KBM-7 (cell line): ENCODE measurements around the gene ARRB1.
"Not testable (repeated sequence)": the region's sequence is repeated elsewhere in the genome, so short reads cannot be mapped to it uniquely, and the experiment has no call there.

Experiments
- DNase-seq: peaks from one replicate; pipeline ENCODE4 v3.0.0-alpha.2; 2015
- in situ Hi-C: fragments of 300-500 bp; cut with MboI; formaldehyde crosslinking; loops from 2 replicates; pipeline ENCODE4 v1.14.3; 2020; ENCODE audit warnings: low sequenced_read_pairs, low pct_unique_long_range_greater_than_20kb, mixed read lengths

ARRB1 gene

DNA sequence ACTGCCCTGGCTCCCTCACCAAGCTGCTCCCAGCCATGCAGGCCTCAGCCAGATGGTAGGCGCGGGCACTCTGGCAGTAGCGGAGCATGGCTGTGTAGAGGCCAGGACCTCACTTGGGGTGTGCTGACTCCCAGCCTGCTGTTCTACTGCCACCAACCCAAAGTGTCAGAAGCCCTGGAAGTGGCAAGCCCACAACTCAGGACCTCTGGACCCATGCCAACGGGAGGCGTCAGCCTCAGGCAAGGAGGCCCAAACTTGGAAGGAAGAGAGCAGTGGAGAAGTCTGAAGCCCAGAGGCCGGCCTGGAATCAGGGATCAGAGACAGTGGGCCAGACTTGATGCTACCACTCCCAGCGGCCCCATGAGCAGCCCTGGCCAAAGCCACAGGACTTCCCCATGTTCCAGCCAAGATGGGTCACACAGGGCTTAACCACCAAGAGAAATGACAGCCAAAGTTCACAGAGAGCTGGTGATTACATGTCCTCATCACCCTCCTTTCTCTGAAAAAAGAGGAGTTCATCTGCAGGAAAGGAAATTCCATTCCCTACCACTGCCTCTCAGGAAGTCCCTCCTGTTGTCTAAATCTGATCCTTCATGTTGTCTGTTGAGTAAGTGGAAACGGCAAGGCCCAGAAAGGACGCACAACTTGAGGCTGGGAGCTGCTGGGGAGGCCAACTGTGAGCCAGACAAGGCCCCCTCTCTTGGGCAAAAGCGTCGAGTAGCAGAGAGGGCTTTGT, 4.4 kb downstream of the ARRB1 start:
- DNase-seq, result no peak

DNA sequence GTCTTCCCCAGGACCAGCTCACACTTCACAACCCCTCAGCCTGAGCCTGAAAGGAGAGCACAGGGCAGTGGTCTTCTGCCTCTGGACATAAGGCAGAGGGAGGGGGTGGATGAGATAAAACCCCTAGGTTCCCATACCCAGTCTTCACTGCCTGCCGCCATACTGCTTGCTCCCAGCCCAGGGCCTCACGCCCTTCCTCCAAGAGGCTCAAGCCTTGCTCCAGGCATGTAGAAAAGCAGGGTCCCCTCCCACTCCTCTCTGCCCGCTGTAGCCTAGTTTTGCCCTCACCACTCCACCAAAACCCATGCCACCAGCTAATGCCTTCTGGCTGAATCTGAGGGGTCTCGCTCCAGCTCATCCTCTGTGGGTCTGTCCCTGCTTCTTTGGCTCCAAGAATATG, 5.2 kb downstream of the ARRB1 start:
- in situ Hi-C loops, result no loop called here
- no peak for DNase-seq

More for the DNA sequence above, 4.4 kb downstream of the ARRB1 start:
- in situ Hi-C loops, result no loop called here

DNA sequence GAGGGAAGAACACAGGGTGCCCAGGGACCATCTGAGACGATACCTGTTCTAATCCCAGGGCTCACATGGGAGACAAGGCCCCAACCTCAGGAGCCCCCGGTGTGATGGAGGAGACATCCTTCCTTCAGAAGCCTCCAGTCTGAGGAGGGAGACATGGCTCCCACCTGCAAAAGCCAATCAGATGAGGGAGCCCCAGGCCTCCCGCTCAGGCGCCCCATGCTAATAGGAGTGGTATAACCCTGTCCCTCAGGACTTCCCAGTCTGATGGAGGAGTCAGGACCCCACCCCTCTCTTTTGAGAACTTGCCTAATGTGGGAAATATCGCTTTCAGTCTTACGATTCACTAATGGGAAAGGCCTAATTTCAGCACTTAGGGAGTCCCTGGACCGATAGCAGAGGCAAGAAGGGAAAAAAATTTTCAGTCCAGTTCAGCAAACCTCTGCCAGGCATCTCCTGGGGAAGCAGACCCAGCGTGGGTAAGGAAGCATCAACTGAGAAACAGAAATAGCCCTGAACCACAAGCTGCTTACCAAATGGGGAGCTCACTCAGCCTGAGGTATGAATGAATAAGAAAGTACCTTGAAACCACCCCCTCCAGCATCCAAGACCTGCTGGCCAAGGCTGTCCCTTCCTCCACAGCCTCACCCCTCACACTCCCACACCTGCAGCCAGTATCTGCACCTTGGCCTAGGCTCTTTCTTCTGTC, 5.9 kb downstream of the ARRB1 start:
- in situ Hi-C loops, result no loop called here
- no peak for DNase-seq

DNA sequence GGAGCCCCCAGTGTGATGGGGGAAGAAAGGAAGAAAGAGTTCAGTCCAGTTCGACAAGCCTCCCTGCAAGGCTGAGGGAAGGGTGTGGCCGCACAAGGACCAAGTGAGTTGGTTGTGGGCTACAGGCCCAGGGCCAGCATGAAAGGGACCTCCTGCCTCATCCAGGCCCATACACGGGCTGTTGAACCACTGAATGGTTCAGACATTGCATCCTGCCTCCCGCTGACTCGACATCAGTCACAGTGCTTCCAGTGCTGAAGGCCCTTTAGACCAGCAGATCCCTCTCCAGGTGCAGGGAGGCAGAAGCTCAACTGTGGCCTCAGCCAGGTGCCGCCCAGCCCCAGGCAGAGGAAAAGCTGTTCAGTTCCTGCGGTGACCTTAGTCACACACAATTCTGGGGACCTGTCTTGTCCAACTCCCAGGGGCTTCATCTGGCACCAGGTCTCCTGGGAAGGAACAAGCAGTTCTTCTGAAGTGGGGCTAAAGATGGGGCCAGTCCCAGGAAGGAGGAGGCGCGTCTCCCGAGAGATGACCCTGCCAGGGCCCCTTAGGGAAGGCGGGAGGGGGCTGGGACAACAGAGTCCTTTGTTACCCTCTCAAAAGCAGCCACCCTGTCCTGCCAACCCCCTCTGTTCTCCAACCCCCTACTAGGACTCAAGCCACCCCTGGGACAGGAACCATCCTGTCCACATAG, 6.6 kb downstream of the ARRB1 start:
- DNase-seq, result no peak
- in situ Hi-C loops, result no loop called here

DNA sequence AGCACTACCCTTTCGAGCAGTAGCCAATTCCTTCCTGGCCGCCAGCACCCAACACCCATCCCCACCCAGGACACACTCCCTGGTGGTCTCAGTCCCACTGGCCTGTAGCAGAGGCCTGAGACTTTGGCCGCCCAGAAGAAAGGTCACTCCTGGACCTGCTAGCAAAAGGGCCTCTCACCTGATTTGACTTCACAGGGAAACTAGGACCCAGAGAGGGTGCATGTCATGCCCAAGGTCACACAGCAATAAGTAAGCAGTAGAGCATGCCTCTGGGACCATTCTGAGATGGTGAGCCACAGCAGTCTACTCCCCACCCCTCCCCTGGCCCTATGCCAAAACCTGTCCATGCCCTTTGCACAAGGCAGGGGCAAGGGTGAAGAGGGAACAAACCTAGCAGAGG, 7.3 kb downstream of the ARRB1 start:
- in situ Hi-C loops, result no loop called here
- DNase-seq, result no peak

DNA sequence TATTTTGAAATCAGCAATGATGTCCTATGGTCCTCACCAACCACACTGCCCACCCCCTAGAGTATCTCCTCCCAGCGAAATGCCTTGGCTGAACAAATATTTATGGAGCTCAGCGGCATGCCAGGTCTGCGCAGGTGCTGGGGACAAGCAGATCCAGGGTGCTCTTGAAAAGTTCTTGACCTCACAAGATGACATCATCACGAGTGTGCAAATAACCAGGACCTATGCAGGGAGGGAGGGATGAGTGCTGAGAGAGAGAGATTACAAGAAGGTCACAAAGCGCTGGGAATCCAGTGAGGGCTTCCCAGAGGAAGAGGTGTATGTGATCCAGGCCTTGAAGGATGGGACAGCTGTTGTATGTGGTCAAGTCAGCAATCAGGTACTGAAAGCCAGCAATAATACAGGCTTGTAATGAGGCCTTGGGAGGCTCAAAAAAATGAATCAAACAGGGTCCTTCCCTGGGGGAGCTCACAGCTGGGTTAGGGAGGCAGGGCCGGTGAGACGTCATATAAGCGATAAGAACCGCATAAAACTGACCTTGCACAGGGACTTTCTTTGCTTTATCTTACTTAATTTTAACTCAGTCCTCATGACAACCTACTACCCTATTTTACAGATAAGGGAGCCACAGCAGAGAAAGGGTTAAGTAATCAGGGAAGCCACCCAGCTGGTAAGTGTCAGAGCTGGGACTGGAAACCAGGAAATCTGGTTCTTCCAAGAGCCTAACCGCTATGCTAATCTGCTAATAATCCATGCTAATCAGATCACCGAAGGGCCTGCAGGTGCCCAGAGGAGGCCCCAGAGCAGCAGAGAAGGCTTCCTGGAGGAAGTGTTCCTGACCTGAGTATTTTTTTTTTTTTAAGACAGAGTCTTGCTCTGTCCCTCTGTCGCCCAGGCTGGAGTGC, 8.2 kb downstream of the ARRB1 start:
- in situ Hi-C loops, result no loop called here
- DNase-seq, result no peak

DNA sequence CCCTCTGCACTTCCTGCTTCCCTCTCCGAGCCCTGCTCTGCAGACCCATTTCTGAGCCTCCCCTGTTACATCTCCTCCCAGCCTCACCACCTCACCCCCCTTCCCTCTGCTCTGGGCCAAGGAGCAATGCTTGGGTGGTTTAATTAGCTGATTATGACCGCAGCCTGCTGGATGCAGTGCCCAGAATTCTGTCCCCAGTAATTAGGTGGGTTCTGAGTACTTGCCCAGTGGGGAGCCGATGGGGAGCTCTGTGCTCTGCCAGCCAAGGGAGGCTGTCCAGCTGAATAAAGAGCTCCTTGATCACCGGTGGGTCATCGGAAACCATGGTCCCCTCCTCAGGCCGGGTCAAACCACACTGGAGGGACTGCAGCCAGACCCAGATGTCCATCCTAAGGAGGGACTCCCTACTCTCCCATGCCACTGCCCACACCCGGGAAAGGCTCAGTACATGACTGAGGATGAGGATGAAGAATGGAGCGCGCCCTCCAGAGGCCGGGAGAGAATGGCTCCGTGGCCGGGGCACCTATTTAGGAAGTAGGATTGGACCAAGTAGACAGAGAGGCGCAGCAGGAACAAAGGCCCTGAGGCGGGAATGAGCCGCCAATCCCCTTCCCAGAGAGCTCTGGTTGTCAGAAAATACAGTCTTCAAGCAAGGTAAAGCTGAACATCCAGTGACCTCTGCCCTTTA, 9.1 kb downstream of the ARRB1 start:
- in situ Hi-C loops, result no loop called here
- no peak for DNase-seq

DNA sequence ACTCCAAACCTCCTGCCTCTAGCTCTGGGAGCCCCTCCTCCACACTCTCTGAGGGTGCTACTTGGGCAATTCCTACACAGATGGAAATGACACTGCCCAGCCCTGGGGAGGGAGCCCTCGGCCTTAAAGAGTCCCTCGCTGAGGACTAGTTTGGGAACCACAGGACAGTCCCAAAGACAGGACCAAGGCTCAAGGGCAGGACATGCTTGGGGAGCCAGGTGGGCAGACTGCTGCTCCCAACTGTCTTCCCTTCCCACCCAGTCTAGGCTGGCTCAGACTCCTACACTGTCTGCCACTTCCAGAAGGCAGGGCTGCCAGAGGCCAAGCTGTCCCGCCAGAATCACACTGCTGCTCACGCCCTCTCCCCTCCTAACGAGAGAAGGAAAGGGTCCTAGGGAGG, 9.8 kb downstream of the ARRB1 start:
- no peak for DNase-seq

DNA sequence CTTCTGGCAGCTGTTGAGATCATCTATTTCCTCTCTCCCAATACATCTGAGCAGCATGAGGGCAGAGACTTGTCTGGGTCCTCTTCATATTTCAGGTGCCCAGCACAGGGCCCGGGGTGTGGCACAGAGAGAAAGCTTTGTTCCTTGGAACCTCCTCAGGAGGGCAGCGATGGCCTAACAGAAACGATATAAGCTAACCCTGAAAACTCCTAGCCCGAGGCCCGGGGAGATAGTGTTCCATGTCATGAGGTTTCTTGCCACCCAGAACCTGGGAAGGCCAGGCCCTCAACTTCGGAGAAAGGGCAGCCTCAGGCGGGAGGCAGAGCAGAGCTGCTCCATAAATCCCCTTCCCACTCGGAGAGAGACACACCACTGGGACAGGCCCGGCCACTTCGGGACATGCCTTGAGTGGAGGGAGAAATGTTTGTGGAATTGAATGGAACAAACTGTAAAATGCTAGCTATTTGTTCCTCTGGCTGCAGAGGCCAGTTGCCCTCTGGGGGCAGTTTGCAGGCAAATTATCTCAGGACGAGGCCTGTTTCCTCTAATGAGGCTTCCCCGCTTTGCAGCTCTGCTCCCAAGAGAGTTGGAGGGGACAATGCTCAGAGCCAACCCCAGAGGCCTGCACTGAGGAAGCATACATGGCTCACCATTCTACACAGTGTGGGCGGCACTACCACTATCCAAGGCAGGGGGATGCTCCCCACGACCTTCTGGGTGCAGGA, 11.6 kb downstream of the ARRB1 start:
- no peak for DNase-seq

More for the DNA sequence above, 9.8 kb downstream of the ARRB1 start:
- in situ Hi-C loops, result no loop called here

DNA sequence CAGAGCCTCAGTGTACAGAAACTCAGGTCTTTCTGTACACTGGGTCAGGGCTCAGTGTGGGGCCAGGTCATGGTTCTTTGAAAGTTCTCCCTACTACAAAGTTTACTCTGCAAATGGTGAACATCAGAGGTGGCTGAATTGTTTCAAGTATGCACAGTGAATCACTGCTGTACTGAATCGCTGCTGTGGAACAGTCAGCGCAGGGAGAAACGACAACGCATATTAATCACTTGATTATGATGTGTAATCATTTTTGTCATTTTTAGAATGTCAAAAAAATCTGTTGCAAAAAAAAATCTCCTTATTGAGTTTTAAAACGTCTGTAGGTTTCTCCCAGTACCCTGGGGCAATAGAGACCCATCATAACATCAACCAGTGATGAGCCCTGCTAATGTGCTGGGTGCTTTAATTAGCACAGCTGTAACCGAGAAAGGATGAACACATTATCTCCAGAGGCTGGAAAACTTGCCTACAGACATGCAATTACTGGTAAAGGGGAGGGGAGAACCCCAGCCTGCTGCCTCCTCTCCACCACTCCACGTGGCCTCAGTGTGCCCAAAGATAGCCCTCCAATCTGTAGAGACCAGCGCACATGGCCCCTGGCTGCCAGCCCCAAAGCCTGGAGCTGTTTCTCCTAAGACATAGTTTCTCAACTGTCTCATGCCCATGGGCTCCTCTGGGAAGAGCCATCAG, 12.8 kb downstream of the ARRB1 start:
- DNase-seq, result no peak
- in situ Hi-C loops, result loop anchor here (10.0 kb wide), 1 partner anchor 46 kb away; no protein-coding TSS in a partner anchor

More for the DNA sequence above, 11.6 kb downstream of the ARRB1 start:
- in situ Hi-C loops, result loop anchor here (10.0 kb wide), 1 partner anchor 45 kb away; no protein-coding TSS in a partner anchor

DNA sequence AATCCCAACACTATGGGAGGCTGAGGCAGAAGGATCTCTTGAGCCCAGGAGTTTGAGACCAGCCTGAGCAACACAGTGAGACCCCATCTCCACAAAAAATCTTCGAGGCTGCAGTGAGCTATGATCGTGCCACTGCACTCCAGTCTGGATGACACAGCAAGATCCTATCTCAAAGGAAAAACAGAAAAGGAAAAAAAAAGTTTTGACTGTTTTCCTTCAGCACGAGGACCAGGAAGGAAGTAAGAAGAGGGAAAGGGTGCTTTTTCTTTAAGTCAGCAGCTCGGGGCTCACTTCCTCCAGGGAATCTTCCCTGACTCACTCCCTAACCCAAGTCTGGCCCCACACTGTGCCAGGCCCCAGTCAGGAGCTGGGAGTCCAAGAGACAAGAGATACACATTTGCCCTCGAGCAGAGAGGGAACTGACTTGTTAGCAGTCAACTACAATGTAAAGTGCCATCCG, 14.2 kb downstream of the ARRB1 start:
- in situ Hi-C loops, result loop anchor here (10.0 kb wide), 1 partner anchor 48 kb away; no protein-coding TSS in a partner anchor
- DNase-seq, result no peak

DNA sequence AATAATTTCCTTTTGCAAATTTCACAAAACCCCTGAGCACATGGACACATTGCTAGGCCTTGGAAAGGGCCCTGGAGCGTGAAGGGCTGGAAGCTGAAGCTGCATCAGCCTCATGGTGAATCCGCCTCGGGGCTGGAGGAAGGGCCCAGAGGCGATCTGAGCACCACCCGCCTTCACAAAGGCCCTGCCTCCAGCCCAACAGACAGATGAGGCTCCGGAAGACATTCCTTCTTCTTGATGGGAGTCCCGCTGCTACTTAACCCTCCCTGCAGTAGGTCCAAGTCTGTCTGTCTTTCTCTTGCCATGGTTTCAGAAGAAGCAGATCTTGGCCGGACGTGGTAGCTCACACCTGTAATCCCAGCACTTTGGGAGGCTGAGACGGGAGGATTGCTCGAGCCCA, 16.5 kb downstream of the ARRB1 start:
- DNase-seq, result no peak
- in situ Hi-C loops, result loop anchor here (10.0 kb wide), 1 partner anchor 50 kb away; no protein-coding TSS in a partner anchor

DNA sequence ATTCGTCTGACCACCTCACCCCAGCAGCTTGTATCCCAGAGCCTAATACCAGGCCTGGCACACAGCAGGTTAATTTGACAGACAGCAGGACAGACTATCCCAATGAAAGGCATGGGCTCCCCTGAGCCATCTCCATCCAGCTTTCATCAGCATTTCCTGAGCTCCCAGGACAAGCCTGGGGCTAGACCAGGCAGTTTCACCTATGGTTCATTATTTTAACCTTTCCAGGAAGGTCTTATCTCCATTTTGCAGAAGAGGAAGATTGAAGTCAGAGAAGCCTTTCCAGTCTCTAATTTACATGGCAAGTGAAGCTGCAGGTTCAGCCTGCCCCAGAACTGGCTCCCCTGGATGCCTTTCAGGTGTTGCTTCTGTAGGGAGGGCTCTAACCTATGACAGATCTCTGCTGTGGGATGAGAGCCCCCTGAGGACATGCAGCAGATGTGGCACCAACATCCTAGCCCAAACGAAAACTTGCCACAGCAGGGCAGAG, 17.0 kb downstream of the ARRB1 start:
- in situ Hi-C loops, result loop anchor here (10.0 kb wide), 1 partner anchor 50 kb away; no protein-coding TSS in a partner anchor
- DNase-seq, result no peak

DNA sequence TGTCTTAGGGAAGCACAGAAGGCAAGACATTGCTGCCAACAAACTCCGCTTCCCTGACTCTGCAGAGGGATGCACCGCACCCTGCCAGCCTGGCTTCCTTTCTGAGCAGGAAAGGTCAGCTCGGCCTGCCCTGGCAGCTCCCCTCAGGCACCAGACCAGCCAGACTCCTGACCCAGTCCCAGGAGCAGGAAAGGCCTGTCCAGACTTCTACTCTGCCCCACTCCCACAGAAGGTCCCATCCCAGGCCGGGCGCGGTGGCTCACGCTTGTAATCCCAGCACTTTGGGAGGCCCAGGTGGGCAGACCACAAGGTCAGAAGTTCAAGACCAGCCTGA, 17.7 kb downstream of the ARRB1 start:
- in situ Hi-C loops, result loop anchor here (10.0 kb wide), 1 partner anchor 51 kb away; no protein-coding TSS in a partner anchor
- no peak for DNase-seq

DNA sequence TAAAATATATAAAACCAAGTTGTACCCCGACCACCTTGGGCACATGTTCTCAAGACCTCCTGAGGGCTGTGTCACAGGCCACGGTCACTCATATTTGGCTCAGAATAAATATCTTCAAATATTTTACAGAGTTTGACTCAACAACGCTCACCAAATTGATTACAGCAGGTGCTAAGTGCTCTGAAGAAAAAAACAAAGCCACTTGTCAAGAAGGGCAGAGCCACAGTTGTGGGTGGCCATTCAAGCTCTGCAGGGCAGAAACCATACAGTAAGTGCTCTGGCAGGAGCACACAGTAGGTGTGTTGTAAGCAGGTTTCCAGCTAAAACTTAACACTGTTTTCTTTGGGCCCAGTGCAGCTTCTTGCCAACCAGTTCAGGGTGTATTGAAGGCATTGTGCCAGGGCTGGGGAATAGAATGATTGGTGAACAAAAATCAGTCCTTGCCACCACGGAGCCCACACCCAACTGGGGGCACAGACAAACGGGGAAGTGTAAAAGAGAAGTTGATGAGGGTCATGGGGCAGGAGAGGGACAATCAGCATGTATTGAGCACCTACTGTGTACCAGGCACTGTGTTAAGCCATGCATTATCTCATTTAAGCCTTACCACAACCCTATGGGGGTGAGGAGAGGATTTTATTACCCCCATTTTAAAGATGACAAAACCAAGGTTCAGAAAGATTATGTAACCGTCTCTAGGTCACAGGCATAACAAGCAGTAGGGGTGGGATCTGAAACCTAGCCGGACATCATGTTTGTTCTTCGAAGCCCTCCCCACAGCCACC, 18.2 kb downstream of the ARRB1 start:
- in situ Hi-C loops, result loop anchor here (10.0 kb wide), 1 partner anchor 52 kb away; no protein-coding TSS in a partner anchor
- no peak for DNase-seq

DNA sequence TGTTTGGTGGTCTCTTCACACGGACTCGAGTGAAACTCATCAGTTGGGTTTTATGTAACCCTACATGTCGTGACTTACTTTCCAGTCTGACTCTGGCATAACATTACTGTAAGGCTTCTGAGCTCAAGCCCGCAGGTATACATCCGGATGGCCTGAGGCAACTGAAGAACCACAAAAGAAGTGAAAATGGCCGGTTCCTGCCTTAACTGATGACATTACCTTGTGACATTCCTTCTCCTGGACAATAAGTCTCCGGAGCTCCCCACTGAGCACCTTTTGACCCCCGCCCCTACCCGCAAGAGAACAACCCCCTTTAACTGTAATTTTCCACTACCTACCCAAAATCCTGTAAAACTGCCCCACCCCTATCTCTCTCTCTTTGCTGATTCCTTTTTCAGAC, 19.7 kb downstream of the ARRB1 start:
- in situ Hi-C loops, result loop anchor here (10.0 kb wide), 1 partner anchor 53 kb away; no protein-coding TSS in a partner anchor
- not testable (repeated sequence) for DNase-seq
